K562 (cell line): ENCODE results near the gene TMEM100.

Source experiments
- ELF4 ChIP-seq: fragments of 450-650 bp; formaldehyde crosslinking; IDR thresholded peaks from 2 replicates; pipeline ENCODE4 v1.4.0; 2022; ENCODE audit warnings: missing genetic modification characterization
- SAP30 ChIP-seq: fragments of 200-600 bp; sonication (generic); IDR thresholded peaks from 2 replicates; pipeline ENCODE4 v1.6.1; 2012; ENCODE audit warnings: borderline replicate concordance, low read depth, mild to moderate bottlenecking, moderate library complexity, low read length, control low read depth, inconsistent platforms; ENCODE audit not compliant: insufficient read depth, poor library complexity, severe bottlenecking
- TEAD2 ChIP-seq: fragments of 450-650 bp; IDR thresholded peaks from 2 replicates; pipeline ENCODE4 v1.6.1; 2016; ENCODE audit warnings: missing genetic modification characterization, control low read depth, missing compliant biosample characterization
- ZNF282 ChIP-seq: sonication (generic); formaldehyde crosslinking; IDR thresholded peaks from 2 replicates; pipeline ENCODE4 v1.8.1; 2023; ENCODE audit warnings: missing genetic modification reagents
- TF ChIP-seq, protein P1 (sequence below): fragments of 150-350 bp; IDR thresholded peaks from 2 replicates; pipeline ENCODE4 v1.6.1; 2014; ENCODE audit warnings: low read depth, mild to moderate bottlenecking, low read length, borderline replicate concordance

DNA sequence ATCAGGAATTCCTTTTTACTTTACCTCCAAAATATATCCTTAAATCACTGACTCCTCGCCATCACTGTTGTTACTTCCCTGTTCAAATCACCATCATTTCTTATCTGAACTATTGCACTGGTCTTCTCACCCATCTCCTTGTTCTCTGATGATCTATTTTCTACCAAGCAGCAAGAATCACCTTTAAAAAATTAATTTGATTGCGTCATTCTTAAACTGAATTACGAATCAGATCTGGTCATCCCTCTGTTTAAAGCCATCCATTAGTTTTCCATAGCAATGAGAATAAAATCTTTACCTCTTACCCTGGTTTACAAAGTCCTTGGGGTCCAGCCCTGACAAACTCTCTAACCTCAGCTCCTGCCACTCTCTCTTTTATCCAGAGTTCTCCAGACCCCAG, 42.8 kb upstream of the TMEM100 start:
- TF ChIP-seq TEAD2 (tag) (no peak), ZNF282 (CRISPR knock-in tag) (no peak), ELF4 (CRISPR knock-in tag) (no peak), SAP30 (no peak)
- TF ChIP-seq, protein P1, sequence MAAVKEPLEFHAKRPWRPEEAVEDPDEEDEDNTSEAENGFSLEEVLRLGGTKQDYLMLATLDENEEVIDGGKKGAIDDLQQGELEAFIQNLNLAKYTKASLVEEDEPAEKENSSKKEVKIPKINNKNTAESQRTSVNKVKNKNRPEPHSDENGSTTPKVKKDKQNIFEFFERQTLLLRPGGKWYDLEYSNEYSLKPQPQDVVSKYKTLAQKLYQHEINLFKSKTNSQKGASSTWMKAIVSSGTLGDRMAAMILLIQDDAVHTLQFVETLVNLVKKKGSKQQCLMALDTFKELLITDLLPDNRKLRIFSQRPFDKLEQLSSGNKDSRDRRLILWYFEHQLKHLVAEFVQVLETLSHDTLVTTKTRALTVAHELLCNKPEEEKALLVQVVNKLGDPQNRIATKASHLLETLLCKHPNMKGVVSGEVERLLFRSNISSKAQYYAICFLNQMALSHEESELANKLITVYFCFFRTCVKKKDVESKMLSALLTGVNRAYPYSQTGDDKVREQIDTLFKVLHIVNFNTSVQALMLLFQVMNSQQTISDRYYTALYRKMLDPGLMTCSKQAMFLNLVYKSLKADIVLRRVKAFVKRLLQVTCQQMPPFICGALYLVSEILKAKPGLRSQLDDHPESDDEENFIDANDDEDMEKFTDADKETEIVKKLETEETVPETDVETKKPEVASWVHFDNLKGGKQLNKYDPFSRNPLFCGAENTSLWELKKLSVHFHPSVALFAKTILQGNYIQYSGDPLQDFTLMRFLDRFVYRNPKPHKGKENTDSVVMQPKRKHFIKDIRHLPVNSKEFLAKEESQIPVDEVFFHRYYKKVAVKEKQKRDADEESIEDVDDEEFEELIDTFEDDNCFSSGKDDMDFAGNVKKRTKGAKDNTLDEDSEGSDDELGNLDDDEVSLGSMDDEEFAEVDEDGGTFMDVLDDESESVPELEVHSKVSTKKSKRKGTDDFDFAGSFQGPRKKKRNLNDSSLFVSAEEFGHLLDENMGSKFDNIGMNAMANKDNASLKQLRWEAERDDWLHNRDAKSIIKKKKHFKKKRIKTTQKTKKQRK, result no peak
